ENCODE data around the gene TYW1B.
"Not testable (repeated sequence)": the region's sequence is repeated elsewhere in the genome, so short reads cannot be mapped to it uniquely, and the experiment has no call there.

GRCh38 chr7:72857925-72858324 lies 29.9 kb upstream of the TYW1B start:
- not testable (repeated sequence) for TF ChIP-seq CTCF (conservative IDR thresholded peaks at IDR 0.05 in 1 of 2, IDR thresholded peaks at IDR 0.05 in 1 of 2; ENCODE audit: low read depth in 1 of 2, low read length in 2 of 2); EZH2 (IDR thresholded peaks at IDR 0.05; ENCODE audit: low read length, missing control alignments)

All from fibroblast of lung (primary cell).